Heart left ventricle (tissue), 16 donors: Measurements from ENCODE around the gene ACOX2. TPM values are rescaled to one million over a fixed set of nuclear protein-coding genes. Genes with fewer than 3 reads are reported as not detected.

Experiments used
- ATAC-seq, 4 donors: fragments of 200-7000 bp; cut with Tn5 transposase; one replicate each; pipeline ENCODE4 v1.9.1; 2020 to 2022; ENCODE audit warnings: moderate library complexity in 4 of 4, mild to moderate bottlenecking in 3 of 4, moderate number of reproducible peaks in 1 of 4
- DNase-seq, 5 donors: peaks; one replicate each; pipeline ENCODE4 v3.0.0-alpha.2; 2020
- H3K27ac ChIP-seq, 12 donors: fragments of 200-600 bp; sonication (generic) in 4 of 12; one replicate each; pipeline versions ENCODE4 v1.5.0 to v1.8.0; 2016 to 2022; ENCODE audit warnings: mild to moderate bottlenecking in 2 of 12
- H3K27me3 ChIP-seq, 9 donors: fragments of 200-600 bp; sonication (generic) in 2 of 9; one replicate each; pipeline versions ENCODE4 v1.5.1 to v1.8.0; 2016 to 2022; ENCODE audit warnings: mild to moderate bottlenecking in 3 of 9
- H3K36me3 ChIP-seq, 9 donors: fragments of 200-600 bp; sonication (generic) in 2 of 9; one replicate each; pipeline versions ENCODE4 v1.5.0 to v1.8.0; 2018 to 2022; ENCODE audit warnings: mild to moderate bottlenecking in 2 of 9
- H3K4me1 ChIP-seq, 12 donors: fragments of 200-600 bp; sonication (generic) in 4 of 12; one replicate each; pipeline versions ENCODE4 v1.5.0 to v1.8.0; 2016 to 2022; ENCODE audit warnings: mild to moderate bottlenecking in 3 of 12
- H3K4me3 ChIP-seq, 12 donors: fragments of 200-600 bp; sonication (generic) in 4 of 12; one replicate each; pipeline versions ENCODE4 v1.5.0 to v1.8.0; 2017 to 2022; ENCODE audit warnings: mild to moderate bottlenecking in 9 of 12, moderate library complexity in 4 of 12
- H3K9me3 ChIP-seq, 12 donors: fragments of 200-600 bp; sonication (generic) in 4 of 12; one replicate each; pipeline versions ENCODE4 v1.5.0 to v1.8.0; 2016 to 2022; ENCODE audit warnings: mild to moderate bottlenecking in 1 of 12
- CTCF ChIP-seq, 12 donors: fragments of 200-600 bp; sonication (generic) in 4 of 12; IDR thresholded peaks; one replicate each; pipeline versions ENCODE4 v1.5.0 to v1.8.0; 2018 to 2022; ENCODE audit warnings: antibody characterized with exemption in 12 of 12, mild to moderate bottlenecking in 5 of 12
- POLR2A ChIP-seq, 2 donors: fragments of 450-650 bp; IDR thresholded peaks; one replicate each; pipeline ENCODE4 v1.6.1; 2017; ENCODE audit warnings: antibody characterized with exemption in 2 of 2, mild to moderate bottlenecking in 2 of 2, moderate library complexity in 2 of 2
- WGBS, 4 donors: extraction: QIAGEN DNeasy Blood & Tissue Kit in 2 of 4; methylation state at CpG; one replicate each; pipeline versions ENCODE4 v1.1.5 to v1.1.7; 2013 to 2018; 5-methylcytosine and 5-hydroxymethylcytosine counted together
- intact Hi-C, 10 donors: fragments of 100-400 bp; cut with DNase I; formaldehyde crosslinking; loops; one replicate each; pipeline versions ENCODE4 v1.11.1 to v1.14.2; 2022
- polyA plus RNA-seq, 2 donors: library from polyadenylated mRNA; stranded (reverse); fragments of 200-250 nt; gene quantifications; one replicate each; pipeline ENCODE4 v1.2.3, GENCODE V29; 2013
- total RNA-seq, 9 donors: library from RNA; depleted of rRNA in 2 of 9; stranded (reverse); fragments of >200 nt in 2 of 9; fragmentation: NEBNext Ultra II Directional in 3 of 9; extraction: Animal tissue kit (Norgen Biotek cat#: 25700) in 3 of 9; gene quantifications; one replicate each; pipeline versions ENCODE4 v1.1.0 to v1.2.4, GENCODE V29; 2016 to 2023
- donor health status: ischemic (EF 13 %, LVEDD 7.1; RV severe dilation, severe dysfunction).
- donor health status: healthy with polysubstance abuse.
- donor health status: DM: no; HTN: yes; CAD: no.
- donor health status: DM: no; HTN: no; CAD: no.
- donor health status: ischemic (EF 25% LVEDD 6.9; RV normal size, moderate dysfunction).
- donor health status: ischemic (EF 25% LVEDD 5.7; RV mildly dilated, moderate dysfunction).
- donor health status: healthy.
- donor health status: DM: yes; HTN: yes; CAD: no.
- donor health status: ischemic (EF 35%, LVEDD 5.7; RV mildly dilated, moderate dysfunction).
- donor health status: nonischemic (EF 11% LVEDD 7.7; RV severe dilation, severe dysfunction).
- donor health status: DM: yes; HTN: yes; CAD: no.
- donor health status: PGD.
- donor health status: ischemic (EF 29% LVEDD 5.4; RV normal size, mild dysfunction).
- donor health status: nonischemic (EF 23%, LVEDD 6.1; RV moderate dilation, normal function).

Gene ACOX2
- total and polyA plus RNA-seq, 11 donors = 6.6 to 41.9 (median 31.1) TPM

- H3K4me3 ChIP-seq = no peak overlapping the region
- peaks cover 0 to 10% (median 0%) of the 10 kb centered on the region in 12 donors for H3K9me3 ChIP-seq
- DNase-seq (no peak), ATAC-seq (peak in 1 of 4 donors; percentile 41)
- intact Hi-C loops = loop anchor here in 2 of 10 donors (5.0 kb wide), 2 partner anchors 47 to 157 kb away; no protein-coding TSS in a partner anchor
- H3K36me3 ChIP-seq = no peaks in the 10 kb centered on the region
- peak overlapping the region in 10 of 12 donors; percentile 17 to 86 (median 54) for H3K27ac ChIP-seq
- H3K4me1 ChIP-seq = peaks cover 0 to 50% (median 8%) of the 10 kb centered on the region in 12 donors
- WGBS, 4 donors = 52 to 64% (median 55%) methylated on average over 3 of the region's 3 CpGs
- no peak for TF ChIP-seq POLR2A (IDR thresholded peaks at IDR 0.05)
- TF ChIP-seq CTCF (IDR thresholded peaks at IDR 0.05) = no peak
- H3K27me3 ChIP-seq = no peaks in the 10 kb centered on the region
Measured at GRCh38 chr3:58484722-58485069, 52.3 kb downstream of the ACOX2 start.

GRCh38 chr3:58484045-58484721 lies 52.8 kb downstream of the ACOX2 start:
- no peak for DNase-seq
- no peaks in the 10 kb centered on the region for H3K36me3 ChIP-seq
- peak in 3 of 4 donors; percentile 29 to 68 (median 44) for ATAC-seq
- peaks cover 0 to 14% (median 0%) of the 10 kb centered on the region in 12 donors for H3K9me3 ChIP-seq
- peak overlapping the region in 10 of 12 donors; percentile 17 to 86 (median 54) for H3K27ac ChIP-seq
- TF ChIP-seq POLR2A (IDR thresholded peaks at IDR 0.05) (no peak), CTCF (IDR thresholded peaks at IDR 0.05) (no peak)
- 42 to 57% (median 53%) methylated on average over 7 of the region's 7 CpGs for WGBS, 4 donors
- H3K4me3 ChIP-seq = no peak overlapping the region
- intact Hi-C loops = no loop called here
- H3K27me3 ChIP-seq = no peaks in the 10 kb centered on the region
- peaks cover 0 to 55% (median 8%) of the 10 kb centered on the region in 12 donors for H3K4me1 ChIP-seq

- intact Hi-C loops = no loop called here
- Histone ChIP-seq H3K4me3 (no peak overlapping the region), H3K4me1 (peaks cover 0 to 57% (median 8%) of the 10 kb centered on the region in 12 donors), H3K27ac (peak overlapping the region in 5 of 12 donors; percentile 2 to 68 (median 43)), H3K27me3 (no peaks in the 10 kb centered on the region), H3K9me3 (peaks cover 0 to 14% (median 0%) of the 10 kb centered on the region in 12 donors), H3K36me3 (no peaks in the 10 kb centered on the region)
- ATAC-seq (peak in 1 of 4 donors; percentile 19), DNase-seq (no peak)
- TF ChIP-seq CTCF (IDR thresholded peaks at IDR 0.05) (no peak), POLR2A (IDR thresholded peaks at IDR 0.05) (no peak)
- WGBS, 4 donors = 31 to 42% (median 38%) methylated on average over 8 of the region's 8 CpGs
Measured at GRCh38 chr3:58482917-58483636, 53.9 kb downstream of the ACOX2 start.

- ATAC-seq (no peak), DNase-seq (no peak)
- Histone ChIP-seq H3K36me3 (no peaks in the 10 kb centered on the region), H3K9me3 (peaks cover 0 to 14% (median 0%) of the 10 kb centered on the region in 12 donors), H3K27me3 (no peaks in the 10 kb centered on the region), H3K4me1 (peaks cover 0 to 55% (median 8%) of the 10 kb centered on the region in 12 donors), H3K27ac (no peak overlapping the region), H3K4me3 (no peak overlapping the region)
- TF ChIP-seq CTCF (IDR thresholded peaks at IDR 0.05) (no peak), POLR2A (IDR thresholded peaks at IDR 0.05) (no peak)
- intact Hi-C loops = no loop called here
- WGBS, 4 donors = 89 to 95% (median 94%) methylated on average over 2 of the region's 2 CpGs
Measured at GRCh38 chr3:58480309-58480708, 56.7 kb downstream of the ACOX2 start.
